Psoas muscle (tissue), 8 donors: ENCODE measurements around the gene CDSN. TPM values are rescaled to one million over a fixed set of nuclear protein-coding genes. Genes with fewer than 3 reads are reported as not detected.
"Not testable (repeated sequence)": the region's sequence is repeated elsewhere in the genome, so short reads cannot be mapped to it uniquely, and the experiment has no call there.

Experiments
- ATAC-seq, 4 donors: fragments of 200-7000 bp; cut with Tn5 transposase; one replicate each; pipeline ENCODE4 v1.9.1; 2020; ENCODE audit warnings: moderate library complexity in 3 of 4, mild to moderate bottlenecking in 2 of 4
- DNase-seq, 2 donors: peaks; one replicate each; pipeline ENCODE4 v3.0.0-alpha.2; 2020
- H3K27ac ChIP-seq: fragments of 200-600 bp; one replicate; pipeline ENCODE4 v1.8.0; 2022
- H3K27me3 ChIP-seq, 3 donors: fragments of 200-600 bp in 1 of 3; one replicate each; pipeline versions ENCODE4 v1.6.1 to v1.8.0; 2013 to 2022; ENCODE audit warnings: low read length in 2 of 3, mild to moderate bottlenecking in 2 of 3, moderate library complexity in 1 of 3; ENCODE audit not compliant: insufficient read depth in 3 of 3
- H3K36me3 ChIP-seq, 2 donors: fragments of 200-600 bp in 1 of 2; one replicate each; pipeline versions ENCODE4 v1.6.1 to v1.8.0; 2013 to 2022; ENCODE audit warnings: low read depth in 1 of 2, mild to moderate bottlenecking in 1 of 2, moderate library complexity in 1 of 2; ENCODE audit not compliant: insufficient read depth in 1 of 2
- H3K4me1 ChIP-seq: fragments of 200-600 bp; one replicate; pipeline ENCODE4 v1.8.0; 2022
- H3K4me3 ChIP-seq: fragments of 200-600 bp; one replicate; pipeline ENCODE4 v1.8.0; 2022; ENCODE audit warnings: mild to moderate bottlenecking
- H3K9me3 ChIP-seq: fragments of 200-600 bp; one replicate; pipeline ENCODE4 v1.8.0; 2022
- CTCF ChIP-seq: fragments of 200-600 bp; IDR thresholded peaks from one replicate; pipeline ENCODE4 v1.8.0; 2022; ENCODE audit warnings: antibody characterized with exemption
- WGBS, 3 donors: extraction: QIAGEN DNeasy Blood & Tissue Kit; methylation state at CpG; one replicate each; pipeline versions ENCODE4 v1.1.6 to v1.1.7; 2013; 5-methylcytosine and 5-hydroxymethylcytosine counted together
- intact Hi-C, 2 donors: fragments of 100-400 bp; cut with DNase I; formaldehyde crosslinking; loops; one replicate each; pipeline versions ENCODE4 v1.11.0 to v1.14.2; 2022
- polyA plus RNA-seq, 3 donors: library from polyadenylated mRNA; stranded (reverse); fragments of 200-250 nt; gene quantifications; one replicate each; pipeline ENCODE4 v1.2.3, GENCODE V29; 2013
- total RNA-seq, 4 donors: library from RNA; stranded (reverse); fragmentation: NEBNext Ultra II Directional in 2 of 4; extraction: Animal tissue kit (Norgen Biotek cat#: 25700) in 2 of 4; gene quantifications; one replicate each; pipeline versions ENCODE4 v1.2.1 to v1.2.4, GENCODE V29; 2021 to 2023
- donor health status: healthy with polysubstance abuse.
- donor health status: DM: no; HTN: no; CAD: no; lungs with moderate emphysema.
- donor health status: Bipolar disorder and iron deficiency.
- donor health status: healthy.
- donor health status: DM: yes; HTN: yes; CAD: no.
- donor health status: DM: no; HTN: no; CAD: no.
- donor health status: DM: no; HTN: no; CAD: no.
- donor health status: DM: yes; HTN: yes; CAD: no.

CDSN gene
- total and polyA plus RNA-seq, 7 donors, result not detected

GRCh38 chr6:31074401-31074800 lies 45.8 kb downstream of the CDSN start:
- no peak overlapping the region for H3K4me3 ChIP-seq
- intact Hi-C loops, result no loop called here
- ATAC-seq (no peak), DNase-seq (no peak)
- H3K27me3 ChIP-seq, result no peaks in the 10 kb centered on the region
- H3K9me3 ChIP-seq, result no peaks in the 10 kb centered on the region
- H3K36me3 ChIP-seq, result no peaks in the 10 kb centered on the region
- 80 to 84% (median 83%) methylated on average over 4 of the region's 4 CpGs for whole genome bisulfite sequencing, 3 donors
- no peak for TF ChIP-seq CTCF
- no peak overlapping the region for H3K27ac ChIP-seq
- H3K4me1 ChIP-seq, result no peaks in the 10 kb centered on the region

GRCh38 chr6:31070711-31071197 lies 49.5 kb downstream of the CDSN start:
- intact Hi-C loops, result no loop called here

GRCh38 chr6:31068669-31069340 lies 51.4 kb downstream of the CDSN start:
- H3K4me1 ChIP-seq, result no peaks in the 10 kb centered on the region
- no peaks in the 10 kb centered on the region for H3K9me3 ChIP-seq
- H3K27ac ChIP-seq, result no peak overlapping the region
- intact Hi-C loops, result loop anchor here in 1 of 2 donors (2.0 kb wide), 1 partner anchor 154 kb away; the partner anchor contains the start of gene VARS2
- peak; percentile 86 for TF ChIP-seq CTCF
- no peaks in the 10 kb centered on the region for H3K27me3 ChIP-seq
- 48 to 54% (median 52%) methylated on average over 13 of the region's 13 CpGs for WGBS, 3 donors
- no peak overlapping the region for H3K4me3 ChIP-seq
- DNase-seq (peak; percentile 75 to 81), ATAC-seq (peak; percentile 85 to 95 (median 94))
- H3K36me3 ChIP-seq, result no peaks in the 10 kb centered on the region

More at GRCh38 chr6:31070711-31071197, 49.5 kb downstream of the CDSN start:
- H3K9me3 ChIP-seq, result no peaks in the 10 kb centered on the region
- H3K36me3 ChIP-seq, result no peaks in the 10 kb centered on the region
- ATAC-seq, result peak; percentile 57 to 82 (median 74)
- H3K4me1 ChIP-seq, result no peaks in the 10 kb centered on the region
- no peaks in the 10 kb centered on the region for H3K27me3 ChIP-seq
- no peak for DNase-seq
- no peak overlapping the region for H3K4me3 ChIP-seq
- 52 to 69% (median 53%) methylated on average over 6 of the region's 6 CpGs for WGBS, 3 donors
- H3K27ac ChIP-seq, result no peak overlapping the region
- TF ChIP-seq CTCF, result peak; percentile 31

- H3K27me3 ChIP-seq, DNase-seq, H3K4me1 ChIP-seq, ATAC-seq, H3K36me3 ChIP-seq, H3K27ac ChIP-seq, H3K4me3 ChIP-seq, H3K9me3 ChIP-seq: not testable (repeated sequence)
- intact Hi-C loops, result loop anchor here in 1 of 2 donors (2.0 kb wide), 1 partner anchor 153 kb away; the partner anchor contains the start of gene VARS2
- 72 to 90% (median 77%) methylated on average over 5 to 6 of the region's 11 CpGs for WGBS, 3 donors
These were observed 52.2 kb downstream of the CDSN start for GRCh38 chr6:31067891-31068668.

GRCh38 chr6:31067028-31067427 lies 53.2 kb downstream of the CDSN start:
- H3K27ac ChIP-seq, H3K9me3 ChIP-seq, H3K4me3 ChIP-seq, intact Hi-C loops, H3K36me3 ChIP-seq, DNase-seq, H3K27me3 ChIP-seq, H3K4me1 ChIP-seq, ATAC-seq: not testable (repeated sequence)
- 85 to 94% (median 92%) methylated on average over 20 to 23 of the region's 32 CpGs for WGBS, 3 donors
